Activated T-cell treated with anti-CD3 and anti-CD28 coated beads, Interleukin-2, amount 50 U/mL, for 24 hours (primary cell): Measurements from ENCODE around the gene MEIS2.
"Not testable (repeated sequence)": the region's sequence is repeated elsewhere in the genome, so short reads cannot be mapped to it uniquely, and the experiment has no call there.

Experiments
- DNase-seq: peaks from one replicate; pipeline ENCODE4 v3.0.0-alpha.2; 2020
- H3K27ac Mint-ChIP-seq: 2 replicates; pipeline ENCODE4 v1.8.0; 2020; ENCODE audit warnings: mild to moderate bottlenecking, mixed read lengths
- H3K27me3 Mint-ChIP-seq: 2 replicates; pipeline ENCODE4 v1.8.0; 2020; ENCODE audit warnings: mixed read lengths
- H3K36me3 Mint-ChIP-seq: 2 replicates; pipeline ENCODE4 v1.8.0; 2020; ENCODE audit warnings: low read depth, mixed read lengths
- H3K4me1 Mint-ChIP-seq: 2 replicates; pipeline ENCODE4 v1.8.0; 2020; ENCODE audit warnings: low read depth, mixed read lengths
- H3K4me3 Mint-ChIP-seq: 2 replicates; pipeline ENCODE4 v1.8.0; 2020; ENCODE audit warnings: mild to moderate bottlenecking, moderate library complexity, mixed read lengths
- H3K9me3 Mint-ChIP-seq: 2 replicates; pipeline ENCODE4 v1.8.0; 2020; ENCODE audit warnings: mixed read lengths

The MEIS2 gene

GRCh38 chr15:36982430-36982829 lies 117.9 kb downstream of the MEIS2 start:
- Mint-ChIP-seq H3K4me3 (no peak overlapping the region), H3K36me3 (no peaks in the 10 kb centered on the region), H3K4me1 (no peaks in the 10 kb centered on the region), H3K27ac (no peak overlapping the region), H3K9me3 (peaks cover 28% of the 10 kb centered on the region), H3K27me3 (peaks cover 3% of the 10 kb centered on the region)
- no peak for DNase-seq

GRCh38 chr15:36980281-36980680 lies 120.1 kb downstream of the MEIS2 start:
- H3K9me3 Mint-ChIP-seq = peaks cover 22% of the 10 kb centered on the region
- not testable (repeated sequence) for H3K4me1 Mint-ChIP-seq, H3K4me3 Mint-ChIP-seq, H3K36me3 Mint-ChIP-seq, H3K27ac Mint-ChIP-seq, DNase-seq, H3K27me3 Mint-ChIP-seq

- peaks cover 5% of the 10 kb centered on the region for H3K9me3 Mint-ChIP-seq
- no peaks in the 10 kb centered on the region for H3K36me3 Mint-ChIP-seq
- H3K4me3 Mint-ChIP-seq = no peak overlapping the region
- H3K4me1 Mint-ChIP-seq = no peaks in the 10 kb centered on the region
- DNase-seq = no peak
- no peak overlapping the region for H3K27ac Mint-ChIP-seq
- H3K27me3 Mint-ChIP-seq = no peaks in the 10 kb centered on the region
Observed at GRCh38 chr15:36978625-36979024, 121.7 kb downstream of the MEIS2 start.

- no peaks in the 10 kb centered on the region for H3K36me3 Mint-ChIP-seq
- H3K4me3 Mint-ChIP-seq = no peak overlapping the region
- H3K27me3 Mint-ChIP-seq = no peaks in the 10 kb centered on the region
- no peak overlapping the region for H3K27ac Mint-ChIP-seq
- no peak for DNase-seq
- peaks cover 4% of the 10 kb centered on the region for H3K9me3 Mint-ChIP-seq
- no peaks in the 10 kb centered on the region for H3K4me1 Mint-ChIP-seq
Observed at GRCh38 chr15:36978126-36978525, 122.2 kb downstream of the MEIS2 start.

- Mint-ChIP-seq H3K27me3 (no peaks in the 10 kb centered on the region), H3K27ac (no peak overlapping the region), H3K4me1 (no peaks in the 10 kb centered on the region), H3K9me3 (peaks cover 4% of the 10 kb centered on the region), H3K36me3 (no peaks in the 10 kb centered on the region), H3K4me3 (no peak overlapping the region)
- no peak for DNase-seq
Observed at GRCh38 chr15:36977659-36978058, 122.7 kb downstream of the MEIS2 start.

- Mint-ChIP-seq H3K27me3 (no peaks in the 10 kb centered on the region), H3K4me1 (no peaks in the 10 kb centered on the region), H3K27ac (no peak overlapping the region), H3K36me3 (no peaks in the 10 kb centered on the region), H3K9me3 (no peaks in the 10 kb centered on the region), H3K4me3 (no peak overlapping the region)
- DNase-seq = no peak
Observed at GRCh38 chr15:36972704-36973103, 127.6 kb downstream of the MEIS2 start.

- Mint-ChIP-seq H3K9me3 (no peaks in the 10 kb centered on the region), H3K27me3 (no peaks in the 10 kb centered on the region), H3K4me3 (no peak overlapping the region)
Observed at GRCh38 chr15:36970522-36970921, 129.8 kb downstream of the MEIS2 start.

GRCh38 chr15:36967929-36968328 lies 132.4 kb downstream of the MEIS2 start:
- Mint-ChIP-seq H3K4me3 (no peak overlapping the region), H3K27ac (no peak overlapping the region), H3K36me3 (no peaks in the 10 kb centered on the region), H3K9me3 (no peaks in the 10 kb centered on the region), H3K27me3 (no peaks in the 10 kb centered on the region), H3K4me1 (no peaks in the 10 kb centered on the region)
- DNase-seq = no peak

More at GRCh38 chr15:36970522-36970921, 129.8 kb downstream of the MEIS2 start:
- DNase-seq = no peak
- Mint-ChIP-seq H3K36me3 (no peaks in the 10 kb centered on the region), H3K27ac (no peak overlapping the region), H3K4me1 (no peaks in the 10 kb centered on the region)

- H3K9me3 Mint-ChIP-seq = no peaks in the 10 kb centered on the region
Observed at GRCh38 chr15:36966708-36967107, 133.6 kb downstream of the MEIS2 start.

GRCh38 chr15:36965570-36966342 lies 134.6 kb downstream of the MEIS2 start:
- no peaks in the 10 kb centered on the region for H3K9me3 Mint-ChIP-seq
- no peak for DNase-seq
- H3K27ac Mint-ChIP-seq = no peak overlapping the region
- no peaks in the 10 kb centered on the region for H3K36me3 Mint-ChIP-seq
- no peaks in the 10 kb centered on the region for H3K27me3 Mint-ChIP-seq
- no peak overlapping the region for H3K4me3 Mint-ChIP-seq
- no peaks in the 10 kb centered on the region for H3K4me1 Mint-ChIP-seq

More at GRCh38 chr15:36966708-36967107, 133.6 kb downstream of the MEIS2 start:
- Mint-ChIP-seq H3K4me1 (no peaks in the 10 kb centered on the region), H3K27ac (no peak overlapping the region), H3K4me3 (no peak overlapping the region), H3K36me3 (no peaks in the 10 kb centered on the region), H3K27me3 (no peaks in the 10 kb centered on the region)
- no peak for DNase-seq

- no peak for DNase-seq
- Mint-ChIP-seq H3K4me3 (no peak overlapping the region), H3K27me3 (no peaks in the 10 kb centered on the region)
Observed at GRCh38 chr15:36964626-36965025, 135.7 kb downstream of the MEIS2 start.

GRCh38 chr15:36961956-36962355 lies 138.4 kb downstream of the MEIS2 start:
- Mint-ChIP-seq H3K27ac (no peak overlapping the region), H3K27me3 (peaks cover 2% of the 10 kb centered on the region), H3K4me3 (no peak overlapping the region), H3K9me3 (no peaks in the 10 kb centered on the region), H3K36me3 (no peaks in the 10 kb centered on the region), H3K4me1 (no peaks in the 10 kb centered on the region)
- no peak for DNase-seq

More at GRCh38 chr15:36964626-36965025, 135.7 kb downstream of the MEIS2 start:
- Mint-ChIP-seq H3K36me3 (no peaks in the 10 kb centered on the region), H3K27ac (no peak overlapping the region), H3K4me1 (no peaks in the 10 kb centered on the region), H3K9me3 (no peaks in the 10 kb centered on the region)

GRCh38 chr15:36960947-36961227 lies 139.5 kb downstream of the MEIS2 start:
- no peak overlapping the region for H3K4me3 Mint-ChIP-seq
- H3K27me3 Mint-ChIP-seq = peaks cover 5% of the 10 kb centered on the region
- H3K27ac Mint-ChIP-seq = no peak overlapping the region
- DNase-seq = no peak
- H3K4me1 Mint-ChIP-seq = no peaks in the 10 kb centered on the region
- no peaks in the 10 kb centered on the region for H3K36me3 Mint-ChIP-seq
- H3K9me3 Mint-ChIP-seq = no peaks in the 10 kb centered on the region

GRCh38 chr15:36960179-36960946 lies 140.0 kb downstream of the MEIS2 start:
- Mint-ChIP-seq H3K4me1 (no peaks in the 10 kb centered on the region), H3K9me3 (no peaks in the 10 kb centered on the region), H3K27me3 (peaks cover 5% of the 10 kb centered on the region), H3K4me3 (no peak overlapping the region), H3K27ac (no peak overlapping the region), H3K36me3 (no peaks in the 10 kb centered on the region)
- no peak for DNase-seq

- no peaks in the 10 kb centered on the region for H3K4me1 Mint-ChIP-seq
- H3K4me3 Mint-ChIP-seq = no peak overlapping the region
- no peaks in the 10 kb centered on the region for H3K36me3 Mint-ChIP-seq
- H3K27ac Mint-ChIP-seq = no peak overlapping the region
- peaks cover 6% of the 10 kb centered on the region for H3K27me3 Mint-ChIP-seq
- DNase-seq = no peak
- no peaks in the 10 kb centered on the region for H3K9me3 Mint-ChIP-seq
Observed at GRCh38 chr15:36959746-36960145, 140.6 kb downstream of the MEIS2 start.
